Suppressor macrophage treated with lipopolysaccharide for 4 hours (primary cell): ENCODE results near the gene TEX51.

Source experiments
- DNase-seq: peaks from one replicate; pipeline ENCODE4 v3.0.0-alpha.2; 2020

The TEX51 gene

DNA sequence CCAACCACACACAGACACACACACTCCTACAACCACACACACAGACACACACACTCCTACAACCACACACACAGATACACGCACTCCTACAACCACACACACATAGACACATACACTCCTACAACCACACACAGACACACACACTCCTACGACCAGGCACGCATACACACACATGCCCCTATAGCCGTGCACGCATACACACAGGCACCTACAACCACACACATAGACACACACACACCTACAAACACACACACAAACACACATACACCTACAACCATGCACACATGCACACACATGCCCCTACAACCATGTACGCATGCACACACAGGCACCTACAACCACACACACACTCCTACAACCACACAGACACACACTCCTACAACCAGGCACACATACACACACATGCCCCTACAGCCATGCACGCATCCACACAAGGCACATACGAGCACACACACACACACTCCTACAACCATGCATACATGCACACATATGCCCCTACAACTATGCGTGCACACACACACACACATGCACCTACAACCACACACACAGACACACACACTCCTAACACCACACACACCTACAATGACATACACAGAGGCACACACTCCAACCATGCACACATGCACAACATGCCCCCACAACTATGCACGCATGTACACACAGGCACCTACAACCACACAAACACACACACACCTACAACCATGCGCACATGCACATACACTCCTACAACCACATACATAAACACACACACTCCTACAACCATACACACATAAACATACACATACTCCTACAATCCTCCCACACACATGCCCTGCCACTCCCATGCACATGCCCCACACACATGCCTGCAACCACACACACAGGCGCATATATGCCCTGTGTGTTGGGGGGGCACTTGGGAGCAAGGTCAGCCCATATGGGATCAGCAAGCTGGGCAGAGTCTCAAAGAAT, 19.1 kb upstream of the TEX51 start:
- no peak for DNase-seq

- no peak for DNase-seq
Measured at GRCh38 chr2:126880324-126880723, 18.4 kb upstream of the TEX51 start.

DNA sequence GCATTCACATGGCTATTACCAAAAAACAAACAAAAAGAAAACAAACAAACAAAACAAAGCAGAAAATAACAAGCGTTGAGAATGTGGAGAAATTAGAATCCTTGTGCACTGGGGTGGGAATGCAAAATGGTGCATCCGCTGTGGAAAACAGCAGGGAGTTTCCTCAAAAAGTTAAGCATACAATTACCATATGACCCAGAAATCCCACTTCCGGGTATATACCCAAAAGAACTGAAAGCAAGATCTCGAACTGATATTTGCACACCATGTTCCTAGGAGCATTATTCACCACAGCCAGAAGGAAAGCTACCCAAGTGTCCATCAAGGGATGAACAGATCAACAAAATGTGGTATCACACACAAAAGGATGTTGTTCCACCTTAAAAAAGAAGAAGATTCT, 17.9 kb upstream of the TEX51 start:
- DNase-seq: no peak

GRCh38 chr2:126881591-126881990, 17.1 kb upstream of the TEX51 start:
- no peak for DNase-seq

DNA sequence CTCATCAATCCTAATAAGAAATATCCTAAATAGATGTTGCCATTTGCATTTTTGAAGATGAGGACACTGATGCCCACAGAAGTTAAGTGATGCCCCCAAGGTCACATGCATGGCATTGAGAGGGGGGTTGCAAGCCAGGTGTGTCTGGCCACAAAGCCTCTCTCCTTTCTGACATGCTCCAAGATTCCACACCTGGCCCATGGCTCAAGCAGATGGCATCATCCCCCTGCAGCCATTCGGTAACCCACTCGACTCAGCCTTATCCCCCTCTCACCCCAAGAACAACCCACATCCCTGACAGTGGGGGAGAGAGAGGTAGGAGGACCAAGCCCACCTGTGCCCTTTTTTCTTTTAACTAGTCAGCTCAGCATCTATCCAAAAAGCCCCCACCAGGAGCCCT, 16.5 kb upstream of the TEX51 start:
- no peak for DNase-seq

DNA sequence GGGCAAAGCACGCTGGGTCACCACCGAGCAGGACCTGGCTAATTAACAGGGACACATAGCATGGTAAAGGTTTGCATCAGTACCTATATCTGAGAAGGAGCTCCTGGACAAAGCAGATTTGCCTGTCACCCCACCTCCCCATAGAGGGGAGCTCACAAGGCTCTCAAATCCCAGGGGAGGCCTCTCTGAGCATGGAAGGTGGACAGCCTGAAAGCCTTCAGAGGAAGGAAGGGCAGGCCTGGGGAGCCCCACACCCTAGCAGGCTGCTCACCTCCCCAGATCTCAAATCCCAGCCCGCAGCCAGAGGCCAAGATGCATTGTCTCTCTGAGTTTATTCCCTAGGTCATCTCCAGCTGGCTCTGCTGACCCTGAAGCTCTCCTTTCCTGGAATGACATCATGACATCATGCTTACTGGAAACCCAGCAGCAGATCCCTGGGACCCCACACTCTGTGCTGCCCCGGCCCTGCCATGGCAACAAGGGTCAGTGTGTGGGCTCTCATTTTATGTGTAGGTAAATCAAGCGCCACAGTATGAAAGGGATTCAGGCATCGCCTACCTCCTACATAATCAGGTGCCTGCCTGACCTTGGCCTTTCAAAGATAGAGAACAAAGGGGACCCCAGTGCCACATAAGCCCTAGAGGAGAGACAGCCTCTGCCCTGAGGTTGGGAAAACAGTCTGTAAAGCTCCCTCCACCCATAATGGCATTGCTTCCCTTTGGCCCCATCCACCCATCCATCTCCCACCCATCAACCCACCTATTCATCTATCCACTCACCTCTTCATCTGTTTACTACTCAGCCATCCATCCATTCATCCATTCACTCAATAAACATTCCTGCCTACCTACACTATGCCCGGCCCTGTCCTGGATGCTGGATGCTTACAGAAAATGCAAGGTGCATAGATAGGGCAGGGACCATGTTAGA, 15.7 kb upstream of the TEX51 start:
- no peak for DNase-seq

DNA sequence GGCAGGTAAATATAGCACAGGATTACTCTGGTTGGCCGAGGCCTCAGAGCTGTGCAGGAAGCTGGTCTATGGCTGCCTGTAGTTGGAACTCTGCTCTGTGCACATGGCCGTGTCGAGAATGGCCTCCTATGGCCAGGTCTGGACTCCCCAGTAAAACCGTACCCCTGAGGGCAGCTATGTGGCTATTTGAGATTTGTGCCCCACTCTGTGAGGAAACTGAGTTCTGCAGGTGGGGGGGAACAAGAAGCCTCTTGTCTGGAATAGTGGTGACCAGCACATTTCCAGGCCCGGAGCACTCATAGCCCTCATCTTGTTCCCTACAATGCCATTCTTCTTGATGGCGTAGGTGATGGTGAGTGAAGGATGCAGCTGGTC, 15.0 kb upstream of the TEX51 start:
- no peak for DNase-seq

- DNase-seq: no peak
Measured at GRCh38 chr2:126884861-126885750, 13.6 kb upstream of the TEX51 start.

GRCh38 chr2:126885751-126886210, 12.9 kb upstream of the TEX51 start:
- no peak for DNase-seq

DNA sequence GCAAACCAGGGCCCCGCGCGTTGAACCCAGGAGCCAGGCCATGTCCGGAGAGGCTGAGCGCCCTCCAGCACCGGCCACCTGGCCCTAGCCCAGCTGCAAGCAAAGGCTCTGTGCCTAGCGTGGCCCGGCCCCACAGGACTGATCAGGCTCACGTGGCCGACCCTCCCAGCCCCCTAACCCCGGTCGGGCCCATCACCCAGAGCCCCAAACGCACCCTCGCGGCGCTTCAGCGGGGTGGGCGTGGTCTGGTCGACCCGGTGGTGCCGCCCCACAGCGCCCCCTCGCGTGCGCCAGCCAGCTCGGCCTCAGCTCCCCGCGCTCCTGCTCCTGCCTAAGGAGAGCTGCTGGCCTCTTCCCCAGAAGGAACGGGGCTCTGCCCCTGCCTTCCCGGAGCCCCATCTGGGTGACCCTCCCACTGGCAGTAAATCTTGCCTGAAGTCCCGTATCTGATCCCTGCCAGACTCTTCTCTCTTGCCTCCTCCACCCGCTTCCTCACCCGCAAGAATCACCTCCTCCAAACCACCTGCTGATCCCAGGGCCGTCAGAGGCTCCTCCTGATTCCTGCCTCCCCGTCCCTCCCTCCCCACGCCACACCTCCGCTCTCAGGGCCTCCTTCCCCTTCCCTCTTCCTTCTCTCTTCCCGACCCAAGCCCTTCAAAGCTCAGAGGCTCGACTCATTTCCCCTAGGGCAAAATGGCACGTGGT, 12.3 kb upstream of the TEX51 start:
- peak; percentile 70 for DNase-seq

DNA sequence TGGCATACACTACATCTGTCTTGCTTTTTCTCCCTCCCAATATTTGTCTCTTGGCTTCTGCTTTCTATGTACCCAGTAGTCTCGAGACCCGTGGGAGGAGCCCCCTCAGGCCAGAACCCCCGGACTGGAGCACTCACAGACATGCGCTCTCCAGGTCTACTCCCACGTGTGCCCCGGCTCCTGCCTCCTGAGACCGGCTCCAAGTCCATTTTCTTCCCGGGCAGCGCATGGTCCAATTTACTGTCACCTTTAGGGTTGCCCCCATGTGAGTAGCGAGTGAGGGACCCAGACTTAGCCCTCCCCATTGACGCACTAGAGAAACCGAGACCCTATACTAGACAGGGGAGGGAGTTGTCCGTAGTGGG, 11.8 kb upstream of the TEX51 start:
- no peak for DNase-seq

- no peak for DNase-seq
Measured at GRCh38 chr2:126887506-126887905, 11.2 kb upstream of the TEX51 start.

DNA sequence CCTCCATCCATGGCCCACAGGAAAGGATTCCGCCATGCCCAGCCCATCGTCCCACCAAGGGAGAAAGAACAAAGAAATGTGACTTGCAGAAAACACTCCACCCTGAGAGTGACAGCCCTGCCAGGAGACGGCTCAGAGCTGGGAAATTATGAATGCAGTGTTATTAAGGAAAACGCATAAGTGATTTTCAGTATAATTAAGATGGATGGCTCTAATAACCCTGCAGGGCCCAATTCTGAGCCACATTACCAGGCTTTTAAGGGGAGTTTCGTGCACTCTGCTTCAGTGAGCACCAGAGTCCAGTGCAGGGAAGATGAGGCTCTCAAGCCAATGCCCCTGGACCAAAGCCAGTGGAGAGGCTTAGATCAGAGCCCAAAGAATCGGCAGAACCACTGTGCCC, 10.6 kb upstream of the TEX51 start:
- DNase-seq: no peak

GRCh38 chr2:126889071-126889470, 9.6 kb upstream of the TEX51 start:
- DNase-seq: no peak

DNA sequence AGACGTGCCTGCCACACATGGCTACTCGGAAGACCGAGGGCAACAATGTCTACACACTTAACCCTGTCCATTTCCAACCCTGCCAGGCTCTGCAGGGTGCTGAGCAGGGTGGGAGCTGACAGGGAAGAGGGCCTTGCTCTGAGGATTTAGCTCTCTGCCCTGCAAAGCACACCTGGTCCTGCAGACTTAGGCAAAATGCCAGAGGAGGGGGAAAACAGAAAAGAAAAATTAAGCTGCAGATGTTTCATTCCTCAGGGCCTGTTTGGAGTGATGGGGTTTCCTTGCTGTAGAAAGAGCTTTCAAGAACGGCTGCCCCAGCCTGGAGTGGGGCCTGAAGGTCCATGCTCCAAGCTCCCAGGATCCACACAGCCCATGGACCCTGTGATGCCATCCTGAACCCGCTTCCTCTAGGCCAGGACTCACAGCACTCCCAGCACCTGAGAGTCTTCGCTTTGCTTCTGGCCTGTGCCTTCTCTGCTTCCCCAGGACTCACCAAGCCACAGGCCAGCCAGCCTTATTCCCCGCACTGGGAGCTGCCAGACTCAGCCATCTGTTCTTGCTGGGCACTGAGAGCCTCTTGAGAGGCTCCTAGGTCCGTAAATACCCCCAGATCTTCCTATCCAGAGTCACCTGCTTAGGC, 9.1 kb upstream of the TEX51 start:
- no peak for DNase-seq

DNA sequence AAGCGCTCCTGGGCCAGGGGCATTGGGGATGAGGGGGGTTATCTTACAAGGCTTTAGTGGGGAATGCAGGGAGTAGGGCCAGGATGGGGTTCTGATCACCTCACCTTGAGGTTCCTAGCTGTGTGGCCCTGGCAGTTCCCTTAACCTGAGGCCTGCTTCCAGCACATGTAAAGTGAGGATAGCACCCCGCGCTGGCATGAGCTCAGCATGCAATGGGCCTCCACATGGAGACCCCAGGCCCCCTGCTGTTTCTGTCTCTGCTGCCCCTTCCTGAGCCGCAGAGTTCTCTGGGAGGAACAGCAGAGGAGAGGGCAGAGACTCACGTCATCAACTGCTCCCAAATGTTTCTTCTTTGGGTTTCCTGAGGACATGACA, 8.6 kb upstream of the TEX51 start:
- DNase-seq: no peak

GRCh38 chr2:126890551-126891450, 7.9 kb upstream of the TEX51 start:
- no peak for DNase-seq

DNA sequence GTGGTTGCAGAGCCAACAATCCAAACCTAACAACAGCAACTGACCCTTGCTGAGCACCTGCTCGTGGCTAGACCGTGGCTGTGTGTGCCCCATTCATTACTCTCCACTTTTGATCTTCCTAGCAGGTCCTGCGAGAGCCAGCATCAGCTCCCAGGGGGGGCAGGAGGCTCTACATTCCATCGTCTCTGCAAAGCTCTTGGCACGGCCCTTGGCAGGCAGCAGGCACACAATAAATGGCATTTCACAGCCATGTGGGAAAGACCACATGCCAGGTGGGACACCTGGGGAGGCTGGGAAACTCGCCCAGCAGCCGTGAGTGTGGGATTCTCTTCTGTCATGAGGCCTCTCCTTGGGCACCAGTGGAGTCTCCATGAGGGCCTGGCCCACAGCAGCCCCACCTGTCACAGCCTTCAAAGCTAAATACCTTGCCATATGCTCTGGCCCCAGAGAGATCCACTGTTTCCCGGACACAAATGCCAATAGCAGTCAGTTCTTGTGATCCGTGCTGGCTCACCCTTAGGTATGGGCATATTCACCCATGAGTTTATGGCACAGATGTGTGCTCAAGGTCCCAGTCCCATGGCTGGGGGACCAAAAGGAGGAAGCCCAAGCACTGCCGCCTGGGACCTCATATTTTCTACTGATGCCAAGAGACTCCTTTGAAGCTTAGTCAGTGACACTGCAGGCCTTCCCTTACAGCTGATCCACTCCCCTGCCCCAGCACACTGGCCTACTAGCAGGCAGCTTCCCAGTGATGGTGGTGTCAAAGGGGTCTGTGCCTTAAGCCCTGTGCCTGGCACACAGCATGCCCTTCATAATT, 6.8 kb upstream of the TEX51 start:
- no peak for DNase-seq

DNA sequence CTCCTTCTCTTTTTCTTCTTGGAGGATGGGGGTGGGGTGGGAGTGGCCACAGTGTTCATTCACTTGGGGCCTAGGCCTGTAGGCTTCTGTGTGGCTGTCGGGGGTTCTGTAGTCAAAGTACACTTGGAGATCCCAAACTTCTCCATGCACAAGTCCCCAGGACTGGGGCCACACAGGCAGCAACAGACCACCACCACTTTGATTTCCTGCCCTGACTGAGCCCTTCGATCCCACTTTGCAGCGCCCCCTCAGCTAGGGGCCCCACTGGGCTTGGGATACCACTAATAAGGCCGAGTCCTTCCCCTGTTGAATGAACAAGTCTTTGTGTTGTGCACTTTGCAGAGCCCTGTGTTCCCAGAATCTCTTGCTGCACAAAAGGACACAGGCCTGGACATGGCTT, 5.5 kb upstream of the TEX51 start:
- no peak for DNase-seq

DNA sequence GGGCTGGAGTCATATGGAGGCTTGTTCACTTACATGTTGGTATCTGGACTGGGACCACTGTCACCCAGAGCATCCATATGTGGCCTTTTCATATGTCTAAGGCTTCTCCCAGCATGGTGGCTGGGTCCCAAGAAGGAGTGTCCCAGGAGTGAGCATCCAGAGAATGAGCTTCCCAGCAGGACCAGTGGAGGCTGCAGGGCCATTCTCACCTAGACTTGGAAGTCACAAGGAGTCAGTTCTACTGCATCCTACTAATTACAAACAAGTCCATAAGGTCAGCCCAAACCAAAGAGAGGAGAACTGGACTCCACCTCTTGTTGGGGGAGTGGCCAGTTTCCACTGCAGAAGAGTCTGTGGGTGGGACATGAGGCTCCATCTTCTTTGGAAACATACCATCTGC, 5.1 kb upstream of the TEX51 start:
- no peak for DNase-seq
